GM19240 (cell line): ENCODE results near the gene PPAN.

Experiments
- DNase-seq: peaks from one replicate; pipeline ENCODE4 v3.0.0; 2011; ENCODE audit warnings: low spot score; ENCODE audit not compliant: insufficient read length

The PPAN gene

DNA sequence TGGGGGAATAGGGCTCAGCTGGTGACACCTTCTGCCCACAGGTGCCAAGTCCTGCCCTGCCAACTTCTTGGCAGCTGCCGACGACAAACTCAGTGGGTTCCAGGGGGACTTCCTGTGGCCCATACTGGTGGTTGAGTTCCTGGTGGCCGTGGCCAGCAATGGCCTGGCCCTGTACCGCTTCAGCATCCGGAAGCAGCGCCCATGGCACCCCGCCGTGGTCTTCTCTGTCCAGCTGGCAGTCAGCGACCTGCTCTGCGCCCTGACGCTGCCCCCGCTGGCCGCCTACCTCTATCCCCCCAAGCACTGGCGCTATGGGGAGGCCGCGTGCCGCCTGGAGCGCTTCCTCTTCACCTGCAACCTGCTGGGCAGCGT lies 7.4 kb downstream of the PPAN start:
- no peak for DNase-seq

DNA sequence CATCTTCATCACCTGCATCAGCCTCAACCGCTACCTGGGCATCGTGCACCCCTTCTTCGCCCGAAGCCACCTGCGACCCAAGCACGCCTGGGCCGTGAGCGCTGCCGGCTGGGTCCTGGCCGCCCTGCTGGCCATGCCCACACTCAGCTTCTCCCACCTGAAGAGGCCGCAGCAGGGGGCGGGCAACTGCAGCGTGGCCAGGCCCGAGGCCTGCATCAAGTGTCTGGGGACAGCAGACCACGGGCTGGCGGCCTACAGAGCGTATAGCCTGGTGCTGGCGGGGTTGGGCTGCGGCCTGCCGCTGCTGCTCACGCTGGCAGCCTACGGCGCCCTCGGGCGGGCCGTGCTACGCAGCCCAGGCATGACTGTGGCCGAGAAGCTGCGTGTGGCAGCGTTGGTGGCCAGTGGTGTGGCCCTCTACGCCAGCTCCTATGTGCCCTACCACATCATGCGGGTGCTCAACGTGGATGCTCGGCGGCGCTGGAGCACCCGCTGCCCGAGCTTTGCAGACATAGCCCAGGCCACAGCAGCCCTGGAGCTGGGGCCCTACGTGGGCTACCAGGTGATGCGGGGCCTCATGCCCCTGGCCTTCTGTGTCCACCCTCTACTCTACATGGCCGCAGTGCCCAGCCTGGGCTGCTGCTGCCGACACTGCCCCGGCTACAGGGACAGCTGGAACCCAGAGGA lies 7.9 kb downstream of the PPAN start:
- DNase-seq, result no peak

DNA sequence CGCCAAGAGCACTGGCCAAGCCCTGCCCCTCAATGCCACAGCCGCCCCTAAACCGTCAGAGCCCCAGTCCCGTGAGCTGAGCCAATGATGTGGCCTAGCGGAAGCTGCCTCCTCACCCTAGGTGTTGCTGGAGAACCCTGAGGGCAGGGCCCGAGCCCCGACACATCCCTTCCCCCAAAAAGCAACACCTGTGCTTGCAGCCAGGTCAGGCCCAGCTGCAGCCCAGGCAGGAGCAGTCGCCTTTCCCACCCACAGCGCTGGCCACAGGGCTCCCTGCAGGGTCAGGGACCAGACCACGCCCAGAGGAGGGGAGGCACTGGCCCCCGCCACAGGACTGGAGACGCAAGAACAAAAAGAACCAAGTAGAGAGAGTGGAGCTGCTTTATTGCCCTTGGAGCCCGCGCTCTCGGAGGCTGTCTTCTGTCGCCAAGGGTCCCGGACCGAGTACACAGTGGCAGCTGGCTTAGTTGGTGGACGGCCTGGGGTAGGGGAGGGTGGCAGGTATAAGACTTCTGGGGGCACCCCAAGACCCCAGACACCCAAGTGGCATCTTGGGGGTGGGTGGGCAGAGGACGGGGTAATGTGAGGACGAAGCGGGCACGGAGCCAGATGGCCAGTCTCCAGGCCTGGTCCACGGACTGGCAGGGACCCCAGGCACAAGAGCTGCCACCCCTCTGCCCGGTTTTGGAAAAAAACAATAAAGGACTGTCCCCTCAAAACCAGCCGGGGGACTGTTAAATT lies 8.7 kb downstream of the PPAN start:
- DNase-seq, result no peak

DNA sequence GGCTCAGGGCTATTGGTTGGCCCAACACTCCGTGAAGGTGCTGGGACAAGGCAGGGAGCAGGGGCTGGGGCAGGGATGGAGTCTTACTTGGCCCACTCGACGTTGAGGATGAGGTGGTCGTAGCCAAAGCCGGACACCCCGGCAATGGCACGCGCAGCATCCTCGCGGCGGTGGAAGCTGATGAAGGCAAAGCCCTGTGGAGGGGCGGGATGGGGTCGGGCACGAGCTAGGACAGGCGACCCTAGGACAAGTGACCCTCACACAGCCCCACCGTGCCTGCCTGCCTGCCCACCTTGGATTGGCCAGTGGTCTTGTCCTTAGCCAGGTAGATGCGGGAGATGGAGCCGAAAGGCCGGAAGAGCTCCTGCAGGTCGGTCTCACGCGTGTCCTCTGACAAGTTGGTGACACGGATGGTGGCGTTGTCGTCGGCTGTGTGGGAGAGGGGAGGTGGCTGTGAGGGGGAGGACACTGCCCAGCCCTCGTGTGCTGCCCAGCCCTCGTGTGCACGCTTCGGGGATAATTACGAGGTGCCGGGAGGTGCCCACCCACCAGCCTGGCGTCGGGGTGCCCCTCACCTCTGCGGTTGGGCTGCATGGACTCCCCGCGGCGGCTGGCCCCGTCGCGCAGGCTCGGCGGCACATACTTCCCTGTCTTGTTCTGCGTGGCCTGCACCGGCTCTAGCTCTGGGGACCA lies 9.4 kb downstream of the PPAN start:
- DNase-seq, result no peak

DNA sequence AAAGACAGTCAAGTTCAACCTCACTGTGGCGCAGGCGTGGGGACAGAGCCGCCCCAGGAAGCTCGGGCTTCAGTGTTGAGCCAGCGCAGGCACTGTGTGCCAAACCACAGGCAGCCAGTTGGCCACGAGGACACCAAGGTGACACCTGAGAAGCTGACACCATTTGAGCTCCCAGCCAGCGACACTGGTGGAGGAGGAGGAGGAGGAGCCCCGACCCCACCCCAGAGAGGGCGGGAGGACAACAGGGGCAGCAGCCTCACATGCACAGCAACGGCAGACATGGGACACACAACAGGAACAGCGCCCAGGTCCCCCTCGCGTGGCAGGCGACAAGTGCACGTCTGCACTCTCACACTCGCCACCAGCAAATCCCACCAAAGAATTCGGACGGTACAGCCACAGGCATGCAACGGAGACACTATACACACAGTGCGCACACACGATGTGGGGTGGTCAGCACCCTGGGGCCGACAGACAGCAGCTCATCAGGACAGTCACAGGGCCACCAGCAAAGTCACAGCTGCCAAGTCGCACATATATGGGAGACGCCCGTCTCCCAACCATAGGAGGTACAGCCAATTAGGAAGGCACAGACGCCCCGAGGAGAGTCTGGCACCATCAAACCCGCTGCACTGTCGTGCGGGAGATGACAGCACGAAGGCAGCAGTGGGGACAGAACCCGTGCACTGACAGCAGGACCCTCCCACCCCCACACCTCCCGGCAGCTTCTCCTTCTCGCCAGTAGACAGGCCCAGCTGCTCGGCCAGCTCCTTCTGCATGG lies 10.1 kb downstream of the PPAN start:
- DNase-seq, result no peak

DNA sequence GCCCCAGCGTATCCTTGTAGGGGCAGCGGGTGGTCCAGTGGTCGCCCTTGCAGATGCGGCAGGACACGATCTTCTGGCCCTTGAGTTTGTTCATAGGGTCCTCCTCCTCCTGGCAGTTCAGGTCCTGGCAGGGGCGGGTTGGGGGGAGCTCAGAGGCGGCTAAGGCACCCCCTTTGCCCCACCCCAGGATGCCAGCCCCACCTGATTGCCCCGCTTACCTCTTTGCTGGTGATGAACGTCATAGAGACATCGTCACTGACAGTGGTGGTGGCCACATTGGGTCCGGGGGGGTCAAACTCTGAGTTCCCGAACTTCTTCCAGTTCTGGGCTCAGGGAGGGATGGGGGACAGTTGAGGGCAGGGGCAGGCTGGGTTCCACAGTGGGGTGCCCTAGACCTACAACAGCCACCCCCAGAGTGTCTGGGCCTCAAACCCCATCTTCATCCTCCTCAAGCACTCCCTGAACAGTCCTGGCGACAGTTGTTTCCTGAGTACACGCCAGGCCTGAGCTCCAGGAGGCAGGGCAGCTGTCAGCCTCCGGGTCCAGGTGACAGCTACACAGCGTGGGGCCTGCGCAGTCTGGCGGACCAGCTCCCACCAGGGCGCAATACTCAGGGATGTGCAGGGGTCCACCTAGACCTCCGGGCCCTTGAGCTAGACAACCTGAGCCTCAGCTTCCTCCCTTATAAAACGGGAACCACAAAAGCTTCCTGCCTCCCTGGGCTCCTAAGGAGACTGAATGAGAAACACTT lies 10.9 kb downstream of the PPAN start:
- no peak for DNase-seq

DNA sequence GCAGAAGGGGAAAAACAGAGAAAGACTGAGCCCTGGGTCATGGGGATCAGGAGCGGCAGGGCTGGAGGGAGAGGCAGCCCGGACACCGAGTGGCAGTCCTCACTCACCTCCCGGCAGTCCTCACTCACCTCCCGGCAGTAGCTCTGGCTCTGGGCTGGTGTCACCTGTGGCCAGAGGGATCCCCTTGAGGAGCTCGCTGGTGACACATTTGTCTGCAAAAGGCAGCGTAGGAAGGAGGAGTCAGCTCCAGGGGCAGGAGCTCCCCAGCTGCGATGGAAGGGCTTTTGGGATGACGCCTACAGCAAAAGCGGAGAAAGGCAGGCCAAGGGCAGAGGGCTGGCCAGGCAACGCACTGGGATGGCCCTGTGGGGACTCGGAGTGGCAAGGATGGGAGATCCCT lies 12.8 kb downstream of the PPAN start:
- no peak for DNase-seq

DNA sequence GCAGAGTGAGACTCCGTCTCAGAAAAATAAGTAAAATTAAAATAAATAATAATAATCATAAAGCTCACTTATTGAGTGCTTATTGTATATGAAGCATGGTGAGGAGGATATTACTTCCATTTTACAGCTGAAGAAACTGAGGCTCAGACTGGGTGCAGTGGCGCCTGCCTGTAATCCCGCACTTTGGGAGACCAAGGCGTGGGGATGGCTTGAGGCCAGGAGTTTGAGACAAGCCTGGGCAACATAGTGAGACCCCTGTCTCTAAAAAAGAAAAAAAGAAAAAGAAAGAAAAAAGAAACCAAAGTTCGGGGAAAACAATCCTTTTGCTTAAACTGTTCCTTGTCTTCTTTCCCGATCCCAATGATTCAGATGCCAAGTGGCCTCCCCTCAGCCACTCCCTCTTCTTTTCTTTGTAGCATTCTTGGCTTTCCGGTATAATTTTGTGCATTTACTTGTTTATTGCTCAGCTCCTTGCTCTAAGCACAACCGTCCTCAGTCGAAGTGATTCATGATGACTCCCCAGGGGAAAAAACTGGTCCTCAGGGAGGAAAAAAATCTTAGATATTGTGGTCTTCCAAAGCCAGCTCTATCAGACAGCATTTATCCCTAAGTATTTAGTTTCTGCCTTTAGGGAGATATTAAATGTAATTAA lies 14.5 kb downstream of the PPAN start:
- no peak for DNase-seq

DNA sequence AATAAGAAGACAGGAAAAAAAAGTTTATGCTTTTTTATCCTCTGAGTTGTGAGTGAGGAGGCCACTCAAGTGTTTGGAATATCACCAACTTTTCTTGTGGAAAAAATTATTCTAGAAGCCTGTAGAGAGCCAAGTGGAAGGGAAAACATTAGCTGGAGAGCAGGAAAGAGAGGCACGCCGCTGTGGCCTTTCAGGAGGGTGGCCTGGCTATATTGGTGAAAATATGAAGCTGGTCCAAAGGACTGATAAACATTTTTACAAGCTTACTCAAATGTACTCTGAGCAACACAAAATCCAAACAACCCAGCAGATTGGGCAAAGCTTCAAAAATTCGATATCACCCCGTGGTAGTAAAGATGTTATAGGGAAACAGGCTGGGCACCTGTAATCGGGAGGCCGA lies 15.9 kb downstream of the PPAN start:
- DNase-seq, result no peak

DNA sequence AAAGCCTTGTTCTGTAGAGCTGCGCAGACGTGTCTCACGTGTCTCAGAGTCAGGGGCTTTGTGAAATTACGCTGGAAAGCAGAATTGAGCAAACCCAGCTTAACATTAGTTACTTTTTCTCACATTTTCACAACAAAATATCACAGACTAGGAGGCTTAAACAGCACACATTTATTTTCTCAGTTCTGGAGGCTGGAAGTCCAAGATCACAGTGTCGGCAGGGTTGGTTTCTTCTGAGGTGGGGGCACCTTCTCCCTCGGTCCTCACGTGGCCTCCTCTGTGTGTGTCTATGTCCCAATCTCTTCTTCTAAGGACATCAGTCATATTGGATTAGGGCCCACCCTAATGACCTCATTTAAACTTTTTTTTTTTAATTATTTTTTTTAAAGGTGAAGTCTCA lies 18.3 kb downstream of the PPAN start:
- DNase-seq, result no peak

DNA sequence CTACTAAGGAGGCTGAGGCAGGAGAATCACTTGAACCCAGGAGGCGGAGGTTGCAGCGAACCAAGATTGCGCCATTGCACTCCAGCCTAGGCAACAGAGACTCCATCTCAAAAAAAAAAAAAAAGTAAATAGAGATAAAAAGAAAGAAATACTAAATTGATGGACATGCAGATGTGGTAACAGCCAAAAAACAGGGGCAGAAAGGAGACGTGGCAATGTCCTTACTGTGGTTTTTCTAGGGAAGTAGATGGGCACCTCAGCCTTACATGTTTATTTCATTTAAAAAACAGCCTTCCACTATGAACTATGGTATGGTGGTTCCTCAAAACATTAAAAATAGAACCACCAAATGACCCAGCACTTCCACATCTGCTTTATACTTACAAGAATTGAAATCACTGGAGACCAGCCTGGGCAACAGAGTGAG lies 20.1 kb downstream of the PPAN start:
- no peak for DNase-seq

DNA sequence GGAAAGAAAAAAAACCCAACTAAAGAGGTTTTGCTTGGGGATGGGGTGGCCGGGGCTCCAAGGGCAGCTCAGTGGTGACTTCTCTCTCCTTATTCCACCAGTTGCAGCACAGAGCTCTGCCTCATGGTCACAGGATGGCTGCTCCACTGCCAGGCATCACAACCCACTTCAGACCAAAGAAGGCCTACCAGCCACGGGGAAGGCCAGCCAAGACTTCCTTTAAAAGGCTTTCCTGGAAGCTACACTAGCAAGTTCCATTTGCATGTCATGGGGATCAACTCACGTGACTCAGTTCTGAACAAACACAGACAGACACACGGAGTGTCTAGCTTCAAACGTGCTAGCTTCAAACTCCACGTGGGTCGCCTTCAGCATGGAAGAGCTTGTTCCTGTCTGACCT lies 26.7 kb downstream of the PPAN start:
- DNase-seq, result no peak

DNA sequence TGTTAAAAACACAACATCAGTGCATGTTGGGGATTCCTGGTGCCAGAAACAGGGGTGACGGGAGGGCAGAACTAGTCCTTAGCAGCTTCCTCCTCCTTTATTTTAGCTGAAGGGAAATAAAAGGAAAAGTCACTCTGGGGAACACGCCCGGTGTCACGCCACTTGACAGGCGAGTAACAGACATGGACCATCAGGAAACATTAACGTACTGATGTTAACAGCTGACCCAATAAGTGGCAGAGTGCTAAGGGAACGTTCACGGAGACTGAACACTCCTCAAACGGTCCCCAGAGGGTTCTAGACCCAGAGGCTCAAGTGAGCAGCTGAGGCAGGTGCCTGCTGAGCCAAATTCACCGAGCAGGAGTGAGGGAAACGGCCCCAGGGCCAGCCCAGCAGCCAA lies 27.4 kb downstream of the PPAN start:
- no peak for DNase-seq

DNA sequence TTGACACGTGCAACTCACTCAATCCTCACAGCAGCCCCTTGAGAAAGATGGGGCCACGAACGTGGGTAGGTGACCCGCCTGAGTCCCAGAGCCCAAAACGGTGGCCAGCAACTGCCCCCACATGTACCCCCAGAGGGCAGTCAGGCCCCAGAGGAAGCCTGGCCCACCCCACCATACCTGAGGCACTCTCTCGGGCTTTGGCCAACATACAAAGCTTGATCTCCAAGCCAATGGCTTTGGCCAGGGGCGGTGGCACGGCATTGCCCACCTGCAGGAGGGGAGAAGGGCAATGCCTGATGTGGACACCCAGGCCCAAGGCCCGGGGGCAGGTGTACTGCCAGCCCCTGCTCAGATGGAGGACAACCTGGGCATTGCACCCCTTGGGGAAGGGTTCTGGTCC lies 27.9 kb downstream of the PPAN start:
- no peak for DNase-seq

DNA sequence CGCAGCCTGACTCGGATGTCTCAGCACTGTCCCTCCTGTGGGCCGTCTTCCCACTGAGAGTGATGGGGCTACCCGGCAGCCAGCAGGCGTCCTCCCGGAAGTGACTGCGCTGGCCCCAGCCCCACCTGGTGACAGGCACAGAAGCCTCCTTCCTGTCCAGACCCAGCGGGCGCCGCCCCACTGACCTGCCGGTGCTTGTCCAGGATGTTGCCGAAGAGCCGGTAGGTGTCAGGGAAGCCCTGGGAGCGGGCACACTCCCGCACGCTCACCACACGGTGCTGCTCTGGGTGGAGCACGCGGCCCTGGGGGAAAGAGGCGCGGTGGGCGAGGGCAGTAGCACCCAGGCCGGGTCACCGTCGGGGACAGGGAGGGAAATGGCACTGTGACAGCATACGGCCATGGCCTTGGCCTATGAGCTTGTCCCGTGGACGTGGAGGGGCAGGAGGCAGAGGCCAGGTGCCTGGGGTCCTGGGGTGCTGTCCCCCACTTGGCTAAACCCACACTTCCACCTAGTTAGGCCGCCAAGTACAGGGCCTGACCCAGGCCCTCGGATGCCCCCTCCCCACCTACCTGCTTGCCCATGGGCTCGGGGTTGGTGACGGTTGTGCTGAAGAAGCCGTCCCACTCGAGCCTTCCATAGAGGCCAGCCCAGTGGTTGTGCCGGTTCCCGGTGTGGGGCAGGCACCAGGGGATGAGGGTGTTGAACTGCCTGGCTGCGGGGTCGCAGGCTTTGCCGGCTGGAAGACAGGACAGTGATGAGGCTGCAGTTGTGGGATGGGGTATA lies 29.6 kb downstream of the PPAN start:
- no peak for DNase-seq

DNA sequence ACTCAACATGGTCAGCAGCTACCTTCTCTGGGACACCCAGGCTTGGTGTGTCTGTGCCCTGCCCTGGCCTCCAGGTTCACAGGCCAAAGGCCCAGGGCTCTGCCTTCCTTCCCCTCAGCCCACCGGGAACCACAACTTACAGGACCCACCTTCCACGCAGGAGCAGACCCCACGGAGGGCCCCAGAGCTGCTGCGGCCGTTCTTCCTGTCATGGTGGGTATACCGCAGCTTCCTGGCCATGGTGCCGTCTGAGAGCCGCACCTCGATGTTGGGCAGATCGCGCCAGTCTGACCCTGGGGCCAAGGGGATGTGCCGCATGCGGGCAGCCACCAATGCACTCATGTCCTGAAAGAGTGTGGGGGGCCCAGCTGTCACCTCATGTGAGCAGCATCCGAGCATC lies 30.8 kb downstream of the PPAN start:
- DNase-seq, result no peak

DNA sequence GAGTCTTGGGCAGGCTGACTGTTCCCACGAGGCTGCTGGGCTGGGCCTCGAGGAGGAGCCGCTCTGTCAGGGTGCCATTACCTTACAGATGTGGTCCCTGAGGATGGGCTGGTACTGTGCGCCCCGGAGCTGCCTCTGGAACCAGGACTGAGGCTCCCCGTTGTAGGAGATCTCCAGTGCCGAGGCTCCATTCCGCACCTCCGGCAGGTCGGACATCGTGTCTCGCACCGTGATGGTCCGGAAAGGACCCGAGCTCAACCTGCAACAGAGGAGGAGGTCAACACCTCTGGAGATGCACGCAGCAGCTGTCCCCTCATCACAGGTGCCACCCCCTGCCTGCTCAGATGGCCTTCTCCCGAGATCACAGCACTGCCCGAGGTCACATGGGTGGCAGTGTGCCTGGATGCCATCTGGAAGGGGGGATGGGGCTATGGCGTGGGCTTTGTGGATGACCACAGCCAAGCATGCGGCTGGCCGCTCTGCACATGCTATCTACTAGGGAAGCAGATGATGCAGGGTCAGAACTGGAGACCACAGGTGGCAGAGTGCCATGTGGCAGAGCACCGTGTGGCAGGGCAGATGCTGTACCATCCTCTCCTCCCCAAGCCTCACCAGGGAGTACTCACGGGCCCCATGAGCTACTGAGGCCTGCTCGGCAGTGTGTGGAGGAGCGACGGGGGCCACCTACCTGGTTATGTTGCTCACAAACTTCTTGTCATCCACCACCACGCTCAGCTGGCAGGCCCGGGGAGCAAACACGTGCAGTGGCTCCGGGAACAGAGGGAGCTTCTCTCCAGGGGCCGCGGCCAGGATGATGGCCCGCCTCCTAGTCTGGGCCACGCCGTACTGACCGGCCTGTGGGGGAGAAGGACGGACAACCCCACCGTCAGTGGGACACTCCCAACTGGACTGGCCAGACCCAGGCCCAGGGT lies 31.9 kb downstream of the PPAN start:
- no peak for DNase-seq

DNA sequence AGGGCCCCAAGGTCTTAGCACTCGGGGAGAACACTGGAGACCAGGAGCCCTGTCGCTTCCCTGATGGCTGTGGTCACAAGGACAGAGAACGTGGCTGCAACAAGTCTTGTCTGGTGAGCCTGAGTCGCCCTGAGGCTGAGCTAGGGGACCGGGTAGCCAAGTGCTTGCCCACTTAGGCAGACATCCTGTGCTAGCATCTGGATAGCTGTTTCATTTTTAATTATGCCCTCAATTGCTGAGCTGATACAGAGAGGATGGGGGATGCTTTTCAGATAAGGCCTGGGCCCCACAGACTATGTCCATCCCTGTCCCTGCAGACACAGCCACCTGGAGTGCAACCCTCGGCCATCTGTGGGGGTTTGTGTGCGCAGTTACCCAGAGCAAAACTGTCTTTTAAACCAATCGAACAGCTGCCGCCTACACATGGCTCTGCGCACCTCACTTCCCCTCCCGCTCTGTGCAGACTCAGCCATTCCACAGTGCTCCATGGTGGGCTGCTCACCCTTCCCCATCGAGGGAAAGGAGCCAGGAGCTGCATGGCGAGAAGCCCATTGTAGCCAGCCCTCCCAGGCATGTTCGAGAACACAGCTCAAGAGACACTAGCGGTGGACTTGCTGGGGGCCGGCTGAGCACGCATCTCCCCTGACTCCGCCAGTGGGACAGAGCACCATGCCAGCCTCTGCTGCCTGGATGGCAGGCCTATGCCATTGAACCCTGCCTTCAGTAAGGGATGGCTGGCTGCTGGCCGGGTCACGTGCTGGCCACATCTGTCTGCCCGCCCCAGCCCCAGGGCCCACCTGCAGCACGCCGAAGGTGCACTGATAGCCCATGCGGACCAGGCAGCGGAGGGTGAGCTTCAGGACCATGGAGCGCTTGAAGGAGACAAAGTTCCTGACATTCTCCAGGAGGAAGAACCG lies 33.0 kb downstream of the PPAN start:
- DNase-seq, result no peak
